ENCODE measurements around the gene TBK1.

DNA sequence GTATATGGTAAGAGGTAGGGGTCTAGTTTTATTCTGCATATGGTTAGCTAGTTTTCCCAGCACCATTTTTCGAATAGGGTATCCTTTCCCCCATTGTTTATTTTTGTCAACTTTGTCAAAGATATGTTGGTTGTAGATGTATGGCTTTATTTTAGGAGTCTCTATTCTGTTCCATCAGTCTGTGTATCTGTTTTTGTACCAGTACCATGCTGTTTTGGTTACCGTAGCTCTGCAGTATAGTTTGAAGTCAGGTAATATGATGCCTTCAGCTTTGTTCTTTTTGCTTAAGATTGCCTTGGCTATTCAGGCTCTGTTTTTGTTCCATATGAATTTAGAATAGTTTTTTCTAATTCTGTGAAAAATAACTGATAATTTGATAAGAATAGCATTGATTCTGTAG lies 24.9 kb downstream of the TBK1 start:
- TF ChIP-seq POLR2A (IDR thresholded peaks at IDR 0.05) (no peak), CTCF (IDR thresholded peaks at IDR 0.05 in 8 of 11, conservative IDR thresholded peaks at IDR 0.05 in 3 of 11) (no peak), POLR2AphosphoS5 (IDR thresholded peaks at IDR 0.05) (no peak)

Data from spleen (tissue), 7 donors.